NCI-H82 treated with DMSO at 0.1 percent for 48 hours (cell line): ENCODE results near the gene TMCC1.
A peak's percentile ranks its signal among the peaks of the same experiment; 100 is the strongest.
"Not testable (repeated sequence)": the region's sequence is repeated elsewhere in the genome, so short reads cannot be mapped to it uniquely, and the experiment has no call there.

ENCODE experiments used
- DNase-seq: peaks from one replicate; lab custom pipeline; 2025; ENCODE audit not compliant: unreplicated experiment; lab: John Stamatoyannopoulos, UW

Gene TMCC1

GRCh38 chr3:129893581-129894070 lies at the start of gene TMCC1:
Gene TMCC1 (minus strand): TSS chr3:129893711.
- peak; percentile 73 for DNase-seq

GRCh38 chr3:129943020-129943419 lies 49.5 kb upstream of the TMCC1 start:
- no peak for DNase-seq

GRCh38 chr3:129942296-129942695 lies 48.8 kb upstream of the TMCC1 start:
- DNase-seq = peak; percentile 41

GRCh38 chr3:129940086-129940485 lies 46.6 kb upstream of the TMCC1 start:
- DNase-seq = no peak

- no peak for DNase-seq
These were observed 44.8 kb upstream of the TMCC1 start for GRCh38 chr3:129938140-129938930.

GRCh38 chr3:129937717-129938116 lies 44.2 kb upstream of the TMCC1 start:
- DNase-seq = no peak

GRCh38 chr3:129936757-129937156 lies 43.2 kb upstream of the TMCC1 start:
- no peak for DNase-seq

- DNase-seq = peak; percentile 28
These were observed 41.0 kb upstream of the TMCC1 start for GRCh38 chr3:129934234-129935123.

GRCh38 chr3:129933471-129933870 lies 40.0 kb upstream of the TMCC1 start:
- DNase-seq = no peak

- DNase-seq = no peak
These were observed 35.9 kb upstream of the TMCC1 start for GRCh38 chr3:129929383-129929782.

- DNase-seq = no peak
These were observed 33.6 kb upstream of the TMCC1 start for GRCh38 chr3:129927072-129927471.

- no peak for DNase-seq
These were observed 26.3 kb upstream of the TMCC1 start for GRCh38 chr3:129919806-129920205.

- no peak for DNase-seq
These were observed 25.8 kb upstream of the TMCC1 start for GRCh38 chr3:129919357-129919756.

GRCh38 chr3:129918461-129918860 lies 24.9 kb upstream of the TMCC1 start:
- no peak for DNase-seq

- DNase-seq = no peak
These were observed 24.0 kb upstream of the TMCC1 start for GRCh38 chr3:129917423-129918007.

- DNase-seq = no peak
These were observed 20.1 kb upstream of the TMCC1 start for GRCh38 chr3:129913618-129914017.

GRCh38 chr3:129911261-129911861 lies 17.9 kb upstream of the TMCC1 start:
- DNase-seq = no peak

GRCh38 chr3:129909235-129909634 lies 15.7 kb upstream of the TMCC1 start:
- DNase-seq = not testable (repeated sequence)

GRCh38 chr3:129908417-129908816 lies 14.9 kb upstream of the TMCC1 start:
- DNase-seq = no peak

- DNase-seq = not testable (repeated sequence)
These were observed 7.8 kb upstream of the TMCC1 start for GRCh38 chr3:129901272-129901671.

GRCh38 chr3:129897026-129897425 lies 3.5 kb upstream of the TMCC1 start:
- DNase-seq = no peak
